Activated CD4-positive, alpha-beta T cell treated with anti-CD3 and anti-CD28 coated beads, Interleukin-2, amount 50 U/mL, for 16 hours (primary cell): ENCODE measurements around the gene EPC2.
"Not testable (repeated sequence)": the region's sequence is repeated elsewhere in the genome, so short reads cannot be mapped to it uniquely, and the experiment has no call there.

Experiments used
- DNase-seq: peaks from one replicate; pipeline ENCODE4 v3.0.0-alpha.2; 2020

The EPC2 gene

DNA sequence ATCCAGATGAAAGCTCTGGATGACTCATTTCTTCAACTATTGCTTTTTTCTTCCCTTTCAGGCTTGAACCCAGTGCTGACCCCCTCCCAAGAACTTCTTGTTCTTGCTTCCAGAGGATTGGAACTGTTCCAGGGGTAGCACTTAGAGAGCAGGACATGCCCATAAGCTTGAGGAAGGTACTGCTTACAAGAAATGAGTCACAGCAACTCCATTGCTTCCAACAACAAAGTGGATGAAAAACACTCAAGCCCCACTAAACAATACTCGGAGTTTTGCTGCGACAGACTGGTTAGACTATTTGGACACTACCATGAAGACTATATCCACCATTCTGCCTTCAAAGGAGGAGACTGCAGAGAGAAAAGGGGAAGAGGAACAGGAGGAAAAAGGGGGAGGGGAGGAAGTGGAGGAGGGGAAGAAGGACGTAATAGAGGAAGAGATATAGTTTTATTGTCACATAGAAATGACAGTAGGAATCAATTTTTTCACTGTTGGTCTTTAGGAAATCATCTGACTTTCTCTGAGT is 1.6 kb upstream of the EPC2 start:
- DNase-seq, result no peak

DNA sequence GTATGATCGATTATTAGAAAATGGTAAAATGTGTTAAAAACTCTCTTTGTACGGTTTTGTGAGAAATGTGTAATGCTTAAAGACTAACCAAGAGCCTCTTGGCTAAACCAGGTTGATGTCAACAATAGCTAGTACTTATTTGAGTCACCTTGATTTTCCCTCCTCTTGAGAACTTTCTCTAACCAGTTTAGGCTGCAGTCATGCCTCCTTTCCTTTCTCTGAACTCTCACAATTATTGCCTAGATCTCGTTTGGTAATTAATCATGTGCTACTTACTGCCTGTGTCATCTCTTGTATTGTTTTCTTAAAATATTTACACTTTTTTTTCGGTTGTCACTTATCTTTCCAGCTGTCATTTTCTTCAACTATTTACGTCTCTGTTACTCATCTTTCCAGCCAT is 1.1 kb upstream of the EPC2 start:
- DNase-seq, result peak; percentile 87

DNA sequence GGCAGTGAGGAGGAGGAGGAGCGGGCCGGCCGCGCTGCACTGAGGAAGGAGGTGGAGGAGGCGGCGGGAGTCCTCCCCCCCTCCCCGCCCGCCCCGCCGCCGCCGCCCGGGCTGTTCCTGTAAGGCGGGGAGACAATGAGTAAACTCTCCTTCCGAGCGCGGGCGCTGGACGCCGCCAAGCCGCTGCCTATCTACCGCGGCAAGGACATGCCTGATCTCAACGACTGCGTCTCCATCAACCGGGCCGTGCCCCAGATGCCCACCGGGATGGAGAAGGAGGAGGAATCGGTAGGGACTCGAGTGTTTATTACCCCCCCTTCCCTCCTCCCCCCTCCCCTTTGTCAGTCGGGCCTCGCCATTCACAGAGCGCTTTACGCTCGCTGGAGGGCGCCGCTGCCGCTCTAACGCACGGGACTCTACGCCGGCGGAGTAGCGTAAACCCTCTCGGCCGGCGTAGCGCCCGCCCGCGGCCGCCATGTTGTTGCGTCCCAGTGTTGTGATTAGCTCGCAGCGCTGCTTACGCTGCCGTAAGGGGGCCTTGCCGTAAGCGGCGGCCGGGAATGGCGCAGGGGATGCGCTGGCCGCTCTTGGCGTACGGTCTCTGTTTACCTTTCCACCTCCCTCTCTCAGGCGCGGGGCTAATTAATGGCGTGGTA is 460 bp downstream of the EPC2 start:
- peak; percentile 91 for DNase-seq

DNA sequence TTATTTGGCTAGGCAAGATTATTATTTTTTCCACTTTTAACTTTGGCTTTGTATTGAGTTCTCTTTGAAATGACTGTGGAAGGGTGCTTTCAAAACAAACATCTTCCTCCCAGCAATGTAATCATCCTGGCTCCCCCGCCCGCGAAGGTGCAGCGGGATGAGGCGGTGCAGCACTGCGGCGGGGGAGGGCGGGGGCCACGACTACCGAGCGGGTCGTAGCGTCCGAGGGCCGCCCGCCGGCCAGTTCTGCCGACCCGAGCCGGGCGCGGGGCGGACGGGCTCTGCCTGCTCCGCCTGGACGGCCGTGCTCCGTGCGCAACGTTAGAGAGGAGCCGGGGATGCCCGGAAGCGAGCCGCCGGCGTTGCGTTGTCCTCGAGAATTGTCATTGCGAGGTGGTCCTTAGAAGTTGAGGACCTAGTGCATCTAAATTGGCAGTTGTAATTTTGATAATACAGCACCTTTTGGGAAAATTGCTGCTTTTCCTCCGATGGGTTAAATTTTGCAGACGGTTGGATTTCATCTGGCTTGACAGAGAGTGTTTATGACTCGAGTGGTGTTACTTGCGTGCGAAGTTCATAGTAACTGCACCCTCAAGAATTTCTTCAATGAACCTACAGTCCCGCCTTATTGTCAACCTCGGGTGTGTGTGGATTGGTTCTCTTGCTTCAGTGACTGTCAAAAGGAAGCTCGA is 1.1 kb downstream of the EPC2 start:
- peak; percentile 85 for DNase-seq

DNA sequence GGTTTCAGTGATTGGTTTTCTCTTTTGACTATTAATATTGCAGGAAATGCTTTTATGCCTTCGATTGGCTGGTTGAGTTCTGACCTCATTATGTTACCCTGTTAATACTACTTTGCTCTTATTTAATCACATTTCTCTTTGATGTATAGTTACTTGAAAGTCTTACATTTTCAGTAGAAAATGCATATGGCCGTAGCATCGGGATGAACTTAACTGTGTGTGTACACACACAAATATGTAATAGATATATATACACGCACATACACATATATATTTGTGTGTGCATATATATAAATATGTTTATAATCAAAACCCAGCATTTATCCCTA is 1.6 kb downstream of the EPC2 start:
- no peak for DNase-seq

DNA sequence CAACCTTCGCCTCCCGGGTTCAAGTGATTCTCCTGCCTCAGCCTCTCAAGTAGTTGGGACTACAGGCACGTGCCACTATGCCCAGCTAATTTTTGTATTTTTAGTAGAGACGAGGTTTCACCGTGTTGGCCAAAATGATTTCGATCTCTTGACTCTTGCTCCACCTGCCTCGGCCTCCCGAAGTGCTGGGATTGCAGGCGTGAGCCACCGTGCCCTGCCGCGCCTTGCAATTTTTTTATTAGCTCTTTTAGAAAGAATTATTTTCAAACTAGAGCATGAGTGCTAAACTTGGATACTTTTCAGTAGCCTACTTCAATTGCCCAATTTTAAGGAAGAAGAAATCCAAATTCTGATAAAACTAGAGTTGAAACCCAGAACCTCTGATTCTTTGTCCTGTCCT is 3.2 kb downstream of the EPC2 start:
- not testable (repeated sequence) for DNase-seq

DNA sequence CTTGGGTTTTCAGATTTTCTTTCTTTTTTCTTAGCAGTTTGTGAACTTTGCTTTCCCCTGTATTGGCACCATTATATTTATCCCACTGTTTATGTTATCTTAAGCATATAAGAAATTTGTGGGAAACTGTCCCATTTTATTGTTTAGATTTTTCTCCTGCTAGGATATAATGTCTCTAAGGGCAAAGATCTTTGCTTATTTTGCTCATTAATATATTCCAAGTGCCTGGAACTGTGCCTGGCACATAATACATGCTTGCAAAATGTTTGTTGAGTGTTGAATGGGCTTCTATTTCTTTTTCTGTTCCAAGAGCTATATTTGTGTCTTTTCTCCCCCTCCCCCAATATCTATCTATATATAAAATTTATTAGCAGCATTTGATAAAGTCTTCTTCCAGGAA is 5.4 kb downstream of the EPC2 start:
- DNase-seq, result no peak

DNA sequence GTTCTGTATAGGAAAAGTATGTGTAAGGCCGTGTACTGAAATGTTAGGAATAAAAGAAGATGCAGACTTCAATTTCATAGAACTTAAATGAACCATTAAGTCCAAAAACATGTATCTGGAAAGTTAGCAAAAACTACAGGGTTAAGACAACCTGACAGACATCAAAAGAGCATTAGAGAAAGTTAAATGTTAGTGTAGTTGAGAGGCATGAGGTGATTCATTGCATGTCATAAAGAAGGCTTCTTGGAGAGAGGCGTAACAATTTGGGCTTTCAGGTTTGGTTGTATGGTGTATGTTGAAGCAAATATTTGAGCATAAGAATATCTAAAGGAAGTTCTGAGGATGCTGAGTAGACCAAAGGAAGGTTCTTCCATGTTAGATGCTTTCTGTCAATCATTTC is 6.3 kb downstream of the EPC2 start:
- DNase-seq, result no peak

DNA sequence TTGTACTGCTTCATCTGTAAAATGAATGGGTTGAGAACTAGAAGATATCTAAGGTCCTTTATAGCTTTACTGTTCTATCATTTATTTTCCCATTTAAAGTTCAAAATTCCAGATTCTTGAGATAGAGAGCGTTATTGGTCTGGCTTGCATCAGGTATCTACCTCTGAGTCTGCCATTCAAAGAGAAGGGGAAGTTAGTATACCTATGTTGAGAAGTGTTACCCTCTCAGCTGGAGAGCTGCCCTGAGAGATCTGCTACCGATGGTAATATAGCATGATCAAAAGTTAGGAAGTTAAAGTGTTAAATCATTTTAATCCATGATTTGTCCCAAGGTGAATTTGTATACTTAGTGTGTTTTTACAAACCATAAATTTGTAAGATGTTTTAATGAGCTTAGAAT is 7.4 kb downstream of the EPC2 start:
- DNase-seq, result no peak

DNA sequence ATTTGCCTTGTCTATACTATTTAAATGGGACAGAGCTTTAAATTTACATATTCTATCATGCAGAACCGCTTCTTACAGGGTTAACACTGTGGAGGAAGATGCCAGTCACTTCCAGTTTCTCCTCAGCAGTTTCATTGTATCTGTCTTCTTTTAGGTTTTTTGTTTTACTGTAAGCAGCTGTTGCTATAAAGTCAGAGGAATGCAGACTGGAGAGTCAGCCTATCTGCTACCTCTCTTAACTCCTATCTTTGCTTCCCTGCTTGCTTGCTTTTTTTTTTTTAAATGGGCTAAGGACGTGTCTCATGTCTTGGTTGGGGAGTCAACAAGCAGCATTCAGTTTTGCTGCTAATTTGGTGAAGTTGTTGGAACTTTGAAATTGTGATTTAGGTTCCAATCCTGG is 8.9 kb downstream of the EPC2 start:
- no peak for DNase-seq

DNA sequence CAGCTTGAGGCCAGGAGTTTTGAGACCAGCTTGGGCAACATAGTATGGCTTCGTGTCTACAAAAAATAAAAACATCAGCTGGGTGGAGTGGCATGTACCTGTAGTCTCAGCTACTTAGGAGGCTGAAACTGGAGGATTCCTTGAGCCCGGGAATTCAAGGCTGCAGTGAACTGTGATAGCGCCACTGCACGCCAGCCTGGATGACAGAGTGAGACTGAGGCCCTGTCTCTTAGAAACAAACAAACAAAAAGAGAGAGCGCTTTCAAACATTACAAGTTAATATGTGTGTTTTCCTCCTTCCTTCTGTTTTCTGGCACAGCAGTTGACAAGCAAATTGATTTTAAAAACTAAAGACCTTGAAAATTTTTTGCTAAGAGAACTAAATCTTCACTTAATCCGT is 9.9 kb downstream of the EPC2 start:
- no peak for DNase-seq

DNA sequence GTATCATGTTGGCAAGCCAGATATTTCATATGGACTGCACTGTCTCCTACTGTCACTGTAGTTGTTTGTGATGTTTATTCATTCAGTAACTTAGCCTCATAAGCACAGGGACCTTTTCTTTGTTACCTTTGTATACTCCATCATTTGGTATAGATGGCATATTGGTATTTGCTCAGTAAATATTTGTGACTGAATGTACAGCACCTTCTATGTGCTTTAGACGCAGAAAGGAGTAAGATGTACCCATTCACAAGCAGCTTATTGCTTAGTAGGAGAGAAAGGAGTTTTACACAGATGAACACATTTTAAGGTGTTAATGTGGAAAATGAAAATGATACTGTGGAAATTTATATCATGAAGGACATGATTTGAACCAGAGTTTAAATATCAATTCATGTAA is 12.0 kb downstream of the EPC2 start:
- DNase-seq, result no peak

DNA sequence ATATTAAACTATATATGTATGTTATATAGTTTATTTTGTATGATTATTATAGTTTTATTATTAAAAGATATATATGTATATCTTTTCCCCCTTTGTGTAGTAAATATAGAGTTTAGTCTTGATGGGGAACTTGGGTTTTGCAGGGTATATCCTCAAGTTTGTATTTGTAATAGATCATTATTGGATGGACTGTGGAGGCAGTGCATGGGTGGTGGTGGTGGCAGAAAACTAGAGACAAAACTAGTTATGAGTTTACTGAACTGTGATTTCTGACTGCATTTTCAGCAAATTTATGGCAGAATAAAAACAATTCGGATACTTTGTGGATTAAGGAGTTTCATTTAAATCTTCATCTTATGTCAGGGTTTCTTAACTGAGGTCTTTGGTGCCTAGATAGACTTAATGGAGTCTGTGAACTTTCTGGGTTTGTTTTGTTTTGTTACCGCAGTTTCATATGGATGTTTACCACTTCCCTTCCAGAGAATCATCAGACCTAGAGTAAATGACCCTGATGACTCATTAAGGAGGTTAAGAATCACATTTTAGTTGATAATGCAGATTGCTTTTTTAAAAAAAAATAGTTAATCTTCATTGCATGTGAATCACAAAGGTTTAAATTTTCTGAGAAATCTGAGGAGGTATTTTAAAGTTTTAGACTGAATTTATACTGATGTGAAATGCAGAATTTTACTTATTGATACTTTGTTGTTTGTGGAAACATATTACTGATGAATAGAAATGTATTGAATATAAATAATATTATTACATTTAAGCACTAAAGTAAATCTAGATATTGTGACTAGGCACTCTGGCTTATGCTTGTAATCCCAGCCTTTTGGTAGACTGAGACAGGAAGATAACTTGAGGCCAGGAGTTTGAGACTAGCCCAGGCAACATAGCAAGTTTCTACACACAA is 14.5 kb downstream of the EPC2 start:
- DNase-seq, result peak; percentile 72

DNA sequence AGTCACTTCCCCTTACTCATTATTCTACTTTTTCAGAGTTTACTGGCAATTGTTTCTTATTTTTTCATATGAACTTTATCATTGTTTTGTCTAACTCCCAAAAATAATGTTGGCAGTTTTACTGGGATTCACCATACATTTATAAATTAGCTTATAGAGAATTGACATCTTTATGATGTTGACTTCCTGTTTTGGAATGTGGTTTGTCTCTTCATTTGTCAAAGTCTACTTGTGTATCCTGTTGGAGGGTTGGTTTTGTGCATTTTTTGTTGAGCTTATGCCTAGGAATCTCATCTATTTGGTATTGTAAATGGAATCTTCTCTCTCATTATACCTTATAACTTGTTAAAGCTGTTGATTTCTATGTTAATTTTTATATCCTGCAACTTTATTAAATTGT is 16.4 kb downstream of the EPC2 start:
- DNase-seq, result no peak

DNA sequence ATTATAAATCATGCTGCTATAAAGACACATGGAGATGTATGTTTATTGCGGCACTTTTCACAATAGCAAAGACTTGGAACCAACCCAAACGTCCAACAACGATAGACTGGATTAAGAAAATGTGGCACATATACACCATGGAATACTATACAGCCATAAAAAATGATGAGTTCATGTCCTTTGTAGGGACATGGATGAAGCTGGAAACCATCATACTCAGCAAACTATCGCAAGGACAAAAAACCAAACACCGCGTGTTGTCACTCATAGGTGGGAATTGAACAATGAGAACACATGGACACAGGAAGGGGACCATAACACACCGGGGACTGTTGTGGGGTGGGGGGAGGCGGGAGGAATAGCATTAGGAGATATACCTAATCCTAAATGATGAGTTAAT is 17.8 kb downstream of the EPC2 start:
- not testable (repeated sequence) for DNase-seq

DNA sequence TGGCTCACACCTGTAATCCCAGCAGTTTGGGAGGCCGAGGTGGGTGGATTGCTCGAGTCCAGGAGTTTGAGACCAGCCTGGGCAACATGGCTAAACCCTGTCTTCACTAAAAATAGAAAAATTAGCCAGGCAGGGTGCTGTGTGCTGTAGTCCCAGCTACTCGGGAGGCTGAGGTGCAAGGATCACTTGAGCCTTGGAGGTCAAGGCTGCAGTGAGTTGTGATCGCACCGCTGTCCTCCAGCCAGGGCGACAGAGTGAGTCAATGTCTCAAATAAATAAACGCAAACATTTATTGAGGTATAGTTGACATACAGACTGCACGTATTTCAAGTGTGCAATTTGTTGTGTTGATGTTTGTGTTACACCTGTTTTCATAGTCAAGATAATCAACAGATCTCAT is 19.7 kb downstream of the EPC2 start:
- DNase-seq, result no peak

DNA sequence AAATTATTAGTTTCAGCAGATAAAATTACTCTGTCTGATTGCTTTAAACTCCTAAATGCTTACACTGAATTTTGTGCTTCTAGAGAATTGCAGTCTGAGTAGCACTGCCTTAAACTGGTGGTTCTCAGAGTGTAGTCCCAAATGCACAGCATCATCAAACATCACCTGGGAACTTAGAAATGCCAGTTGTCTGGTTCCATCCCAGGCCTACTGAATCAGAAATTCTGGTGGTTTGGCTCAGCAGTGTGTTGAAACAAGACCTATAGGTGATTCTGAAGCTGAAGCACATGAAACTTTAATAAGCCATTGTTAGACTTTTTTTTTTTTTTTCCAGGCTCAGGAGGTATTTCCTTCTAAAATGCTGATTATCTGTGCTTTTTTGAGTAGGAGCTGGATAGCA is 22.0 kb downstream of the EPC2 start:
- DNase-seq, result no peak

DNA sequence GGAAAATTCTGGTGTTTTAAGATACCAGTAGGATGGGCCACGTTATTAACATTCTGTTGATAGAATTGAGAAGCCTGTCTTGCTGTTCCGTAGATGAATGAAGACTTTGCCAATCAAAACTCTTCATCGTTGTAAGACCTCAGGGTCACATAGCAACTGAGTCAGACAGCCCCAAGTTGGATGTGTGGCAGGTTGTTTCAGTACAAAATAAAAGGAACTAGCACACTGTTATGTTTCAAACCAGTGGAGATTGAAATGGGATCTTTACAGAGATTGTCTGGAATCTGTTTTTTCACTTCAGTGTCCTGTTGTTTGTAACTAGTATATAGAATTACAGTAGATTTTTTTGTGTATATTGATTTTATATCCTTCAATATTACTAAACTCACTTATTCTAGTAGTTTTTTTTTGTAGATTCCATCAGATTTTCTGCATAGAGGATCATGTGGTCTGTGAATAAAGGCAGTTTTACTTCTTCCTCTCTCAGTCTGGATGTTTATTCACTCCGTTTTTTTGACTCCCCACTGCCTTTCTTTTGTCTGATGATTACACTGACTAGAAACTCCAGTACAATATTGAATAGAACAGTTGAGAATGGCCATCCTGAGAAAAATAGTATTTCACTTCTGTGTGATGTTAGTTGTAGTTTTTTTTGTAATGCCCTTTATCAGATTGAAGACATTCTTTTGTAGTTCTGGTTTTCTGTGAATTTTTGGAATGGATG is 22.7 kb downstream of the EPC2 start:
- no peak for DNase-seq

DNA sequence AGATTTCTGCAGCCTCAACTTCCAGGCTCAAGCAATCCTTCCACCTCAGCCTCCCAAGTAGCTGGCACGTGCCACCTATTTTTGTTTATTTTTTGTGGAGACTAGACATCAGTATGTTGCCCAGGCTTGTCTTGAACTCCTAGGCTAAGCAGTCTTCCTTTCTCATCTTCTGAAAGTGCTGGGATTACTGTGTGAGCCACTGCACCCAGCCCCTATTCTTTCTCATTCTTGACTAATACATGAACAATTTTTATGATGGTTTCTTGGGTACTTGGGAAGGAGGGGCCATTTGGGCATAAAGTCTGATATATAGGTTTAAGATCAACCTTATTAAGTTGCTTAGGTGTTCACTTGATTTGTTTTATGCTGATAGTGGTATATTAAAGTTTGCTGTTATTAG is 26.2 kb downstream of the EPC2 start:
- DNase-seq, result no peak

DNA sequence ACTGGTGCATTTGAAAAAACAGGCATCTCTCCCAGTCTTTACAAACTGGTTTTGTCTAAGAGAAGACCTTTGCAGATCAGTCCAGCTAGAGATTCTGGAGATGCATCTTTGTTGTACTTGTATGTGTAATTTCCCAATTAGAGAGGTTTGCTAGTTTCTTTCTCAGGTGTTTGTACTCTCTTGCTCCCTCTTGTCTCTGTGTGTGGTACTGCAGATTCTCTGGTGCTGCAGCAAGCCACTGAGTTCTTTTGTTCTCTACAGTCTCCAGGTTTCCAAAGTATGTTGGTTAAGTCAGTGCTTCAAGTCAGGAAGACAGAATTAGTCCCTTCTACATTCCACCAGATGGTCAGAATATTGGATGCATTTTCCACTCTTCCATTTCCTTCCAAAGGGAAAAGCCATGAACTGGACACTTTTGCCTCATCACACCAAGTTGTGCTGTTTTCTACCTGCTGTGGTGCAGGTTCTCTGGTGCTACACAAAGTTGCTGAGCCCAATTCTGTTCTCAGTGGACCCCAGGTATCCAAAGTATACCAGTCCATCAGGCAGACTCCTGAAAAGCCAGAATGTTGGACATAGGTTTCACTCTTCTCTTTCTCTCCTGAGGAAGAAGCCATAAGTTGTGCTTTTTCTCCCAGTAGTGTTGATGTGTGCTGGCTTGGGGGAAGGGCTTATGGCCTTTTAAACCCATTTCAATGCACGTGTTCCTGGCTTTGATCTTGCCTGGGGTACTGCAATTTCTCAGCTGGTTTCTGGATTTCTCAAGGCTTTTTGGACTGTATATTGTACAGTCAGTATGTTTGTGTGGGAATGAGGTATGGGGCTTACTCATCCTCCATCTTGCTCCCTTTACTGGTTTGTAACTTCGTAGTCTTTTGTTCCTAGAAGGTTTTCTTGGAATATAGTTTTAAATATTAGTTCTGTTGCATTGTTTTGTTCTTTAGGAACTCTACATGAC is 29.8 kb downstream of the EPC2 start:
- DNase-seq, result peak; percentile 59

DNA sequence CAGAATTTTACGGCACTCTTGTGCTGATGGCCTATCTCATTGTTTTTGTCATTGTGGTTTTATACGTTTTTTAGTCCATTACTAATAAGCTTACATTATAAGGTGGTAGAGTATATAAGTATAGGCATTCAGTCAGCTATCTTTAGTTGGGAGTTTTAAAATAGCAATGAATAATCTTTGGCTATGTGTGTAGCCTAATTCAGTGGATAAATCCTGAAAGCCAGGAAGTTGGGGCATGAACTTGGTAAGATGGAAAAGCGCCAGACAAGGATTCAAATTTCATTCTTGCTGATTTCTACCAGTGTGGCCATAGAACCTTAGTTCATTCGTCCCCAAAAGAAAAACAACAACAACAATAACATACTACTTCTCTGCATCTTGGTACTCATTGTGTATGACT is 31.2 kb downstream of the EPC2 start:
- DNase-seq, result no peak
